ENCODE results near the gene MREG.

- no peak for TF ChIP-seq CTCF (conservative IDR thresholded peaks at IDR 0.05)
- no peak for TF ChIP-seq ZFX (IDR thresholded peaks at IDR 0.05)
Measured at GRCh38 chr2:215966951-215967350, 46.4 kb downstream of the MREG start.

All from C4-2B (cell line).